Prostate gland (tissue), 2 donors: Measurements from ENCODE around the gene HIPK3.

Experiments
- CTCF ChIP-seq, 4 experiments: fragments of 200-600 bp in 2 of 4; fragments of 450-650 bp in 2 of 4; sonication (generic) in 2 of 4; IDR thresholded peaks; 1 replicate in 3 of 4; 2 replicates in 1 of 4; pipeline ENCODE4 v1.5.1; 2016 to 2019; ENCODE audit warnings: antibody characterized with exemption in 4 of 4, mild to moderate bottlenecking in 2 of 4, moderate library complexity in 2 of 4
- POLR2A ChIP-seq: fragments of 450-650 bp; IDR thresholded peaks from one replicate; pipeline ENCODE4 v1.6.1; 2016; ENCODE audit warnings: antibody characterized with exemption, mild to moderate bottlenecking
- POLR2AphosphoS5 ChIP-seq: sonication (generic); formaldehyde crosslinking; IDR thresholded peaks from one replicate; pipeline ENCODE4 v1.6.1; 2017; ENCODE audit warnings: antibody characterized with exemption

- TF ChIP-seq CTCF (IDR thresholded peaks at IDR 0.05) (peak in 3 of 4 experiments; percentile 3 to 56 (median 24)), POLR2A (peak; percentile 43), POLR2AphosphoS5 (peak; percentile 2)
Measured at GRCh38 chr11:33257160-33257896, at the start of gene HIPK3.
